GM13976 (cell line): Measurements from ENCODE around the gene UBE2I.

Experiments
- DNase-seq: peaks from one replicate; pipeline ENCODE4 v3.0.0; 2012; ENCODE audit warnings: low spot score
- CTCF ChIP-seq: IDR thresholded peaks from 2 replicates; pipeline ENCODE4 v1.5.1; 2012; ENCODE audit warnings: borderline replicate concordance, mild to moderate bottlenecking; ENCODE audit not compliant: insufficient read depth; ENCODE audit errors: extremely low read depth, missing control alignments, control extremely low read depth
- in situ Hi-C: fragments of 300-500 bp; cut with MboI; formaldehyde crosslinking; loops from one replicate; pipeline ENCODE4 v1.12.0; 2022; ENCODE audit warnings: low sequenced_read_pairs, mixed read lengths, inconsistent platforms; ENCODE audit not compliant: unreplicated experiment

The UBE2I gene

GRCh38 chr16:1309888-1310831, 724 bp downstream of the UBE2I start:
- DNase-seq = no peak
- in situ Hi-C loops = loop anchor here (25.0 kb wide), 1 partner anchor 98 kb away; no protein-coding TSS in a partner anchor
- no peak for TF ChIP-seq CTCF

GRCh38 chr16:1310832-1311200, 1.4 kb downstream of the UBE2I start:
- no peak for DNase-seq
- no peak for TF ChIP-seq CTCF
- in situ Hi-C loops = loop anchor here (25.0 kb wide), 1 partner anchor 99 kb away; no protein-coding TSS in a partner anchor

GRCh38 chr16:1311212-1311737, 1.8 kb downstream of the UBE2I start:
- no peak for DNase-seq
- in situ Hi-C loops = loop anchor here (25.0 kb wide), 1 partner anchor 99 kb away; no protein-coding TSS in a partner anchor
- no peak for TF ChIP-seq CTCF

GRCh38 chr16:1311738-1312466, 2.5 kb downstream of the UBE2I start:
- DNase-seq = no peak
- in situ Hi-C loops = loop anchor here (25.0 kb wide), 1 partner anchor 100 kb away; no protein-coding TSS in a partner anchor
- TF ChIP-seq CTCF = no peak

GRCh38 chr16:1312467-1312816, 3.0 kb downstream of the UBE2I start:
- in situ Hi-C loops = loop anchor here (25.0 kb wide), 1 partner anchor 100 kb away; no protein-coding TSS in a partner anchor
- no peak for TF ChIP-seq CTCF
- no peak for DNase-seq

- in situ Hi-C loops = loop anchor here (25.0 kb wide), 1 partner anchor 101 kb away; no protein-coding TSS in a partner anchor
- no peak for TF ChIP-seq CTCF
Measured at GRCh38 chr16:1312903-1313302, 3.5 kb downstream of the UBE2I start.

More at GRCh38 chr16:1312903-1313302, 3.5 kb downstream of the UBE2I start:
- no peak for DNase-seq
